Heart right ventricle (tissue), 16 donors: ENCODE data around the gene GRIK3. TPM values are rescaled to one million over a fixed set of nuclear protein-coding genes. Genes with fewer than 3 reads are reported as not detected.

Experiments
- ATAC-seq, 8 donors: fragments of 200-7000 bp; cut with Tn5 transposase; one replicate each; pipeline ENCODE4 v1.9.1; 2020; ENCODE audit warnings: mild to moderate bottlenecking in 8 of 8, moderate library complexity in 8 of 8, moderate number of reproducible peaks in 1 of 8
- DNase-seq, 2 donors: peaks; one replicate each; pipeline ENCODE4 v3.0.0-alpha.2; 2020
- H3K27ac ChIP-seq, 10 donors: fragments of 200-600 bp; sonication (generic) in 2 of 10; one replicate each; pipeline versions ENCODE4 v1.5.0 to v1.8.0; 2020 to 2022; ENCODE audit warnings: mild to moderate bottlenecking in 3 of 10
- H3K27me3 ChIP-seq, 7 donors: fragments of 200-600 bp; one replicate each; pipeline ENCODE4 v1.8.0; 2021 to 2022; ENCODE audit warnings: mild to moderate bottlenecking in 2 of 7
- H3K36me3 ChIP-seq, 9 donors: fragments of 200-600 bp; sonication (generic) in 1 of 9; one replicate each; pipeline versions ENCODE4 v1.5.0 to v1.8.0; 2020 to 2022; ENCODE audit warnings: mild to moderate bottlenecking in 2 of 9
- H3K4me1 ChIP-seq, 9 donors: fragments of 200-600 bp; sonication (generic) in 1 of 9; one replicate each; pipeline versions ENCODE4 v1.5.0 to v1.8.0; 2020 to 2022; ENCODE audit warnings: mild to moderate bottlenecking in 4 of 9
- H3K4me3 ChIP-seq, 10 donors: fragments of 200-600 bp; sonication (generic) in 2 of 10; one replicate each; pipeline versions ENCODE4 v1.5.0 to v1.8.0; 2020 to 2022; ENCODE audit warnings: mild to moderate bottlenecking in 7 of 10, moderate library complexity in 2 of 10
- H3K9me3 ChIP-seq, 11 donors: fragments of 200-600 bp in 10 of 11; sonication (generic) in 2 of 11; one replicate each; pipeline versions ENCODE4 v1.5.0 to v1.8.0; 2013 to 2022; ENCODE audit warnings: mild to moderate bottlenecking in 2 of 11, control low read depth in 1 of 11, moderate library complexity in 1 of 11
- CTCF ChIP-seq, 9 donors: fragments of 200-600 bp; sonication (generic) in 2 of 9; IDR thresholded peaks; one replicate each; pipeline versions ENCODE4 v1.5.0 to v1.8.0; 2021 to 2022; ENCODE audit warnings: antibody characterized with exemption in 9 of 9, mild to moderate bottlenecking in 5 of 9, moderate library complexity in 1 of 9
- WGBS, 2 donors: extraction: QIAGEN DNeasy Blood & Tissue Kit; methylation state at CpG; one replicate each; pipeline ENCODE4 v1.1.7; 2013; ENCODE audit warnings: inconsistent platforms in 1 of 2; 5-methylcytosine and 5-hydroxymethylcytosine counted together
- intact Hi-C, 10 donors: fragments of 100-400 bp; cut with DNase I; formaldehyde crosslinking; loops; one replicate each; pipeline versions ENCODE4 v1.11.1 to v1.14.2; 2022
- polyA plus RNA-seq, 2 donors: library from polyadenylated mRNA; stranded (reverse); fragments of 200-250 nt; gene quantifications; one replicate each; pipeline ENCODE4 v1.2.3, GENCODE V29; 2013
- total RNA-seq, 10 donors: library from RNA; stranded (reverse); fragmentation: NEBNext Ultra II Directional in 3 of 10; extraction: Animal tissue kit (Norgen Biotek cat#: 25700) in 3 of 10; gene quantifications; one replicate each; pipeline versions ENCODE4 v1.2.1 to v1.2.4, GENCODE V29; 2021 to 2023
- donor health status: Arrhythmogenic right ventricular cardiomyopathy.
- donor health status: ischemic (EF 13 %, LVEDD 7.1; RV severe dilation, severe dysfunction).
- donor health status: healthy with polysubstance abuse.
- donor health status: DM: no; HTN: yes; CAD: no.
- donor health status: DM: no; HTN: no; CAD: no.
- donor health status: ischemic (EF 25% LVEDD 6.9; RV normal size, moderate dysfunction).
- donor health status: ischemic (EF 25% LVEDD 5.7; RV mildly dilated, moderate dysfunction).
- donor health status: healthy.
- donor health status: DM: yes; HTN: yes; CAD: no.
- donor health status: Ischemic cardiomyopathy.
- donor health status: ischemic (EF 35%, LVEDD 5.7; RV mildly dilated, moderate dysfunction).
- donor health status: nonischemic (EF 11% LVEDD 7.7; RV severe dilation, severe dysfunction).
- donor health status: DM: yes; HTN: yes; CAD: no.
- donor health status: PGD.
- donor health status: ischemic (EF 29% LVEDD 5.4; RV normal size, mild dysfunction).
- donor health status: nonischemic (EF 23%, LVEDD 6.1; RV moderate dilation, normal function).

GRIK3 gene
- total and polyA plus RNA-seq, 12 donors, result 0.10 to 1.1 (median 0.27) TPM

- no peak overlapping the region for H3K4me3 ChIP-seq
- 41 to 49% methylated on average over 10 of the region's 10 CpGs for WGBS, 2 donors
- ATAC-seq, result no peak
- H3K27ac ChIP-seq, result no peak overlapping the region
- intact Hi-C loops, result no loop called here
- DNase-seq, result no peak
- H3K4me1 ChIP-seq, result no peaks in the 10 kb centered on the region
- peaks cover 0 to 73% (median 50%) of the 10 kb centered on the region in 7 donors for H3K27me3 ChIP-seq
- H3K9me3 ChIP-seq, result no peaks in the 10 kb centered on the region
- no peak for TF ChIP-seq CTCF (IDR thresholded peaks at IDR 0.05)
- no peaks in the 10 kb centered on the region for H3K36me3 ChIP-seq
Measured at GRCh38 chr1:36790191-36790590, 244.1 kb downstream of the GRIK3 start.

DNA sequence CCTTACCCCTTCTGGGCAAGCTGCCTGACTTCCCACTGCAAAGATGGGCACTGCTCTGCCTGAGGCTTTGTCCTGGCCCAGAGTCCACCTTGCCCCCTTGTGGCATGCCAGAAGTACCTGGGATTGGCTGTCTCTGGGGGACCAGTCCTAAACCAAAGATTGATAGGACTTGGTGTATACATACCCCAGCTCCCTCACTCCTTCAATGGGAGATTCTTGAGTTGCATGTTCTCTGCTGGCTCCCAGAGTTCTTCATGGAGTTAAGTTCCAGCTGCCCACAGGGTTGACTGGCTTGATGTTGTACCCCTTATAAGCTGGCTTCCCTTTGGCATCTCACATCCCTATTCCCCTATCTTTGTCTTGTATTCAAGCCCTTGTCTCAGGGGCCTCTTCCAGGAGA is 244.8 kb downstream of the GRIK3 start:
- peaks cover 0 to 78% (median 54%) of the 10 kb centered on the region in 7 donors for H3K27me3 ChIP-seq
- no peak for TF ChIP-seq CTCF (IDR thresholded peaks at IDR 0.05)
- no peak for DNase-seq

DNA sequence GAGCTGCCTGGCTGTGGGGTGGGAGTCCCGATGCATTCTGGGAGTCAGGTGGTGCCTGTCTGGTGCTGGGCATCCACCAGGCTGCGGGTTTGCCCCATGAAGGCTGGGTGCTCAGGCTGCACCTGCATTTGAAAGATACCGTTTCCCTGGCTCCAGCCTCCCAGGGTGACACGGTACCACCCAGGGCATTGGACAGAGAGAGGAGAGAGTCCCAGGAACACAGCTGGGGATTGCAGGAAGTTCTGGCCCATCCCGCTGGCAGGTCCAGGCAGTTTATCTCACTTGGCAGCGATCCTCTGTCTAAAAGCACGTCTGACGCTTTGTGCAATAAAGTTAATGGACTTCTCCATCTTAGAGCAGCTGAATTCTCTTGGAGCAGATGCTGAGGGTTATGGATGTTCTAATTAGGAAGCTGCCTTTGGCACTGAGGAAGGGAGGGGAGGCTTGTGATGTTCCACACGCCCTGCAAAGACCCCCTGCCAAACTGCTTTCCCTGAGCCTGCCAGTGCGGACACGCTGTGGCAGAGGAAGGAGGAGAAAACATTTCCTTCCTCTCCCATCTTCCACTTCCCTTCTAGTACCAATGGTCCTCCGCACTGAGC is 246.9 kb downstream of the GRIK3 start:
- no peaks in the 10 kb centered on the region for H3K36me3 ChIP-seq
- no peaks in the 10 kb centered on the region for H3K9me3 ChIP-seq
- DNase-seq (no peak), ATAC-seq (no peak)
- no peaks in the 10 kb centered on the region for H3K4me1 ChIP-seq
- H3K4me3 ChIP-seq, result no peak overlapping the region
- TF ChIP-seq CTCF (IDR thresholded peaks at IDR 0.05), result no peak
- intact Hi-C loops, result loop anchor here in 1 of 10 donors (10.0 kb wide), 1 partner anchor 57 kb away; no protein-coding TSS in a partner anchor
- H3K27me3 ChIP-seq, result peaks cover 0 to 93% (median 66%) of the 10 kb centered on the region in 7 donors
- WGBS, 2 donors, result 51 to 60% methylated on average over 12 of the region's 12 CpGs
- H3K27ac ChIP-seq, result no peak overlapping the region

More for the DNA sequence above, 244.8 kb downstream of the GRIK3 start:
- Histone ChIP-seq H3K27ac (no peak overlapping the region), H3K36me3 (no peaks in the 10 kb centered on the region), H3K4me1 (no peaks in the 10 kb centered on the region), H3K9me3 (no peaks in the 10 kb centered on the region), H3K4me3 (no peak overlapping the region)
- no peak for ATAC-seq
- intact Hi-C loops, result loop anchor here in 1 of 10 donors (10.0 kb wide), 1 partner anchor 55 kb away; no protein-coding TSS in a partner anchor

GRCh38 chr1:36786425-36786824 is 247.9 kb downstream of the GRIK3 start:
- no peak for TF ChIP-seq CTCF (IDR thresholded peaks at IDR 0.05)
- 61 to 68% methylated on average over 5 of the region's 5 CpGs for WGBS, 2 donors
- ATAC-seq (no peak), DNase-seq (no peak)
- intact Hi-C loops, result loop anchor here in 1 of 10 donors (10.0 kb wide), 1 partner anchor 58 kb away; no protein-coding TSS in a partner anchor
- no peaks in the 10 kb centered on the region for H3K9me3 ChIP-seq
- no peaks in the 10 kb centered on the region for H3K4me1 ChIP-seq
- no peak overlapping the region for H3K27ac ChIP-seq
- no peaks in the 10 kb centered on the region for H3K36me3 ChIP-seq
- H3K4me3 ChIP-seq, result no peak overlapping the region
- peaks cover 0 to 91% (median 66%) of the 10 kb centered on the region in 7 donors for H3K27me3 ChIP-seq
